ENCODE measurements around the gene CDH9.

The CDH9 gene, protein sequence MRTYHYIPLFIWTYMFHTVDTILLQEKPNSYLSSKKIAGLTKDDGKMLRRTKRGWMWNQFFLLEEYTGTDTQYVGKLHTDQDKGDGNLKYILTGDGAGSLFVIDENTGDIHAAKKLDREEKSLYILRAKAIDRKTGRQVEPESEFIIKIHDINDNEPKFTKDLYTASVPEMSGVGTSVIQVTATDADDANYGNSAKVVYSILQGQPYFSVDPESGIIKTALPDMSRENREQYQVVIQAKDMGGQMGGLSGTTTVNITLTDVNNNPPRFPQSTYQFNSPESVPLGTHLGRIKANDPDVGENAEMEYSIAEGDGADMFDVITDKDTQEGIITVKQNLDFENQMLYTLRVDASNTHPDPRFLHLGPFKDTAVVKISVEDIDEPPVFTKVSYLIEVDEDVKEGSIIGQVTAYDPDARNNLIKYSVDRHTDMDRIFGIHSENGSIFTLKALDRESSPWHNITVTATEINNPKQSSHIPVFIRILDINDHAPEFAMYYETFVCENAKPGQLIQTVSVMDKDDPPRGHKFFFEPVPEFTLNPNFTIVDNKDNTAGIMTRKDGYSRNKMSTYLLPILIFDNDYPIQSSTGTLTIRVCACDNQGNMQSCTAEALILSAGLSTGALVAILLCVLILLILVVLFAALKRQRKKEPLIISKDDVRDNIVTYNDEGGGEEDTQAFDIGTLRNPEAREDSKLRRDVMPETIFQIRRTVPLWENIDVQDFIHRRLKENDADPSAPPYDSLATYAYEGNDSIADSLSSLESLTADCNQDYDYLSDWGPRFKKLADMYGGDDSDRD

GRCh38 chr5:27038476-27038875 is at the start of gene CDH9:
Gene CDH9, minus strand, starts transcription at chr5:27038586. Its CDS starts 50,253 bp downstream, at chr5:26988333.
- no peak for TF ChIP-seq ZNF274 (IDR thresholded peaks at IDR 0.05; ENCODE audit: low read depth, low read length)
- H3K4me3 ChIP-seq (ENCODE audit: low read length), result no peak within 1 kb of the TSS

DNA sequence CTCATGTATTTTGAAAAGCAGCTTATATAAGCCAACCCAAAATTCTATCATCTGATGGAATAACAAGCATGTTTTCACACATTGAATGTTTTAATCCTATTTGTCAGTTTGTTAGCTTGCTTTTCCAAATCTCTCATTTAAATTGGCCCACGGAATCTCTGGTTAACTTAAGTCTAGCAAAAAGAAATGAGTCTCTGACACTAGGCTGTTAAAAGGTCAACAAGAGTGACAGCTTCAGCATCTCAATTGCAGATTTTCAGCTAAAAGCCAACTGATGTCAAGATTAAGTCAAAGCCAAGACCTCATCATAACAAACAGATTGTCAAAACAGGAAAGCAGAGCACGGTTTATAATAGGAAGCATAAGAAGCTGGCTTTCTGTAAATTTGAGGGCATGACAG is 49.4 kb upstream of the CDH9 start:
- no peak for TF ChIP-seq ZNF274 (IDR thresholded peaks at IDR 0.05; ENCODE audit: low read depth, low read length)
- no peak overlapping the region for H3K4me3 ChIP-seq (ENCODE audit: low read length)

DNA sequence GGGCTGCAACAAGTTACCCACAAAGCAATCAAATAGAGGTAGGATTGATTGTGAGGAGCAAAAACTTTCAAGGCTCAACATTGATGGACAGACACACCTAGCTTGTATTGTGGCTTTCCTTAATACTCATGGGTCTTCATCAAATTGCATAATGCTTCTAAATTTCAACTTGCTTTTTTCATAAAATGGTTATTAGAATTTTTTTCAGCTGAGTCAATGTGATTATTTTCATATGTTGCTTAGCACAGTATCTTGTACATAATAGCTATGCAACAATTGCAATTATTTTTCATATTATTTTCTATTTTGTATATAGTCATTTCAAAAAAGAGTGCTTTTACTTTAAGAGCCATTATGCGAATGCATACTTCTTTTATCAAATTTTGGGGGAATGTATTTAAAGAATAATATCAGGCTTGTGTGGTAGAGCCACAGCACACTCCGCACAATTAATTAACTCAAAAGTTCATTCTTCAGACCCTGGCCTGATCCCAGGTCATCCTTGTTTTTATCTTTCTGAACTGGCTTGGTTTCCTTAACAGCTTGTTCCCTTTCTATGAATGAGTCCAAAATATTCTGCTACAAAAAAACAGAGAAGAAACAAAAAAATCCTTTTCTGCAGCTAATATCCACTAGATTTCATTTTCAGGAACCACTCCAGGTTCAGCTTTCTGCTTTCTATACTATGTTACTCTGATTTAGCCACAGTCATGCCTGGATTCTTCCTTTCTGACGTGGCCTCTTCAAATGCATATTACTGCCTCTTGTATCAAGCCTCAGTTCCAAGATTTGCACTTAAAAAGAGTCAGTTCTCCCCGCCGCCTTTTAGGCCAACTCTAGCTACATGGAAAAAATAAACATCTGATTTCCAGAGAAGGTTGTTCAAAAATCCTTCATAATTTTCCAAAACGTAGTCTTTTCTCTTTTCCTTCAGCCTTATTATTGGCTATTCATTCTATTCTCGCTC is 45.3 kb upstream of the CDH9 start:
- TF ChIP-seq ZNF274 (IDR thresholded peaks at IDR 0.05; ENCODE audit: low read depth, low read length), result no peak
- no peak overlapping the region for H3K4me3 ChIP-seq (ENCODE audit: low read length)

- no peak for TF ChIP-seq ZNF274 (IDR thresholded peaks at IDR 0.05; ENCODE audit: low read depth, low read length)
- H3K4me3 ChIP-seq (ENCODE audit: low read length), result no peak overlapping the region
These were observed 41.8 kb upstream of the CDH9 start for GRCh38 chr5:27080147-27080546.

DNA sequence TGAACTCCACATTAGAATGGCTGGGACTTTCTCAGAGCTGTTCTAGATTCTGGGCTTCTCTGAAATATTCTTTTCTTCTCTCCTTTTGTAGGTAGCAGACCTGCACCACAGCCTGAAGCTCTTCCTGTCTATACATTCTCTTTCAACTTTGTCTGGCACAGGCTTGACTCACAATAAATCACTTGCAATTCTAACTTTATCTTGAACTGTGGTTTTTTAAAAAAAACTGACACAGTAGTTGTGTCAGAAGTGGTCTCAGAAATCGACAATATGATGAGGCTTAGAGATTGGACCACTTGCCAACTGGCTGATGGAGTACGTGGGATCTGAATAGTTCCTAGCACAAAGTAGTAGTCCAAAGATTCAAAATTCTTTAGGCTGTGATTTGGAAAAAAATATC is 24.1 kb upstream of the CDH9 start:
- TF ChIP-seq ZNF274 (IDR thresholded peaks at IDR 0.05; ENCODE audit: low read depth, low read length), result no peak
- H3K4me3 ChIP-seq (ENCODE audit: low read length), result no peak overlapping the region

DNA sequence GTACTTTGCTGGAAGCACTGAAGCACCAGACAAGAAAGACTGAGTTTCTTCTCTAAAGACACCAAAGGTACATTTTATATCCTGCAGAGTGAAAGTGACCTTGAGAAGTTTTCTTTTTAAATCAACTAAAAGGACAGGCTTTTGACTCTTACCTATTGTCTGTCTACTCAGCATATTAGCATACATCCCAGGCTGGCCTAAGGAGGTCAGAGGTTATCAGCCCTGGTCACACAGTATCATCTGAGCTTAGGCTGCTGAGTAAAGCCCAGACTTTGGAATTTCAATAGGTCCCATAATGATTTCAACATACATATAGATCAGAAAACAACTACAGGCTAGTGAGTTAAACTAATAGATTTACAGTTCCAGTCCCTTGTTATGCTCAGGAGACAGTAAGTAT is 10.1 kb upstream of the CDH9 start:
- H3K4me3 ChIP-seq (ENCODE audit: low read length), result no peak overlapping the region
- no peak for TF ChIP-seq ZNF274 (IDR thresholded peaks at IDR 0.05; ENCODE audit: low read depth, low read length)

DNA sequence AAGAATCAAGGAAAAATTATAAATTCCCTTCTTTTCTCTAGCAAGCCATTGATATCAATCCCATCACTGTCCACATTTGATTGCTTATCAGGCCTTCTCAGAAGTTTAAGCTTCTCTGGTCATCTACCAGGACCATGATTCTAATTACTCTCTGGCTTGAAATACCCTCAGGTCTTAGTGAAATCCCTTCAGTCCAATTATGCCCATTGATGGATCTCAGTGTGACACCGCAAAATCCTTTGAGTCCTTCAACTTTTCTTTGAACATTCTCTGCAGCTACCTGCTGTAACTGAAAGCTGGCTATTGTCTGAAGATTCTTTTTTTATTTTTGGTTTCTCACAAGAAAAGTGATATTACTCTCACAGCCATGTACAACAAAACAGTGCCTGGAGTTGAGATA is 3.0 kb upstream of the CDH9 start:
- no peak overlapping the region for H3K4me3 ChIP-seq (ENCODE audit: low read length)
- no peak for TF ChIP-seq ZNF274 (IDR thresholded peaks at IDR 0.05; ENCODE audit: low read depth, low read length)

- TF ChIP-seq ZNF274 (IDR thresholded peaks at IDR 0.05; ENCODE audit: low read depth, low read length), result no peak
These were observed 3.8 kb downstream of the CDH9 start for GRCh38 chr5:27034565-27034964.

DNA sequence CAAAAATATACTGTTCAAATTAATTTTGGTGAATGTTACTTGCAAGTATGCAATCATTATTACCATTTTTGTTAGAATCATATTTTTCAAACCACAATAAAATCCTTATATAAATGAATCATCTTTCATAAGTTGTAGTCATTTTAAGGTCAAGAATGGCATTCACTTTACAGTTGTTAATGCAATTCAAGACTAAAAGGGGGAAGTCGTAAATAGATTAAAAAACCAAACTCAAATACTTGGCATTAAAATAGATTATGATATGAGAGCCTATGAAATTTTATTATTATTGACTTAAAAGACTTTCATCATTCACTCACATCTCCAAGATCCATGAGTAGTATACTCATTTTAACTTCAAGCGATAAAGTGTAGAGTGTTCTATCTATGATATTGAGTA is 11.6 kb downstream of the CDH9 start:
- no peak for TF ChIP-seq ZNF274 (IDR thresholded peaks at IDR 0.05; ENCODE audit: low read depth, low read length)
- no peak overlapping the region for H3K4me3 ChIP-seq (ENCODE audit: low read length)

More at GRCh38 chr5:27034565-27034964, 3.8 kb downstream of the CDH9 start:
- H3K4me3 ChIP-seq (ENCODE audit: low read length), result no peak overlapping the region

- H3K4me3 ChIP-seq (ENCODE audit: low read length), result no peak overlapping the region
- TF ChIP-seq ZNF274 (IDR thresholded peaks at IDR 0.05; ENCODE audit: low read depth, low read length), result no peak
These were observed 12.3 kb downstream of the CDH9 start for GRCh38 chr5:27026063-27026462.

GRCh38 chr5:27021471-27021870 is 16.9 kb downstream of the CDH9 start:
- TF ChIP-seq ZNF274 (IDR thresholded peaks at IDR 0.05; ENCODE audit: low read depth, low read length), result no peak
- H3K4me3 ChIP-seq (ENCODE audit: low read length), result no peak overlapping the region

- no peak overlapping the region for H3K4me3 ChIP-seq (ENCODE audit: low read length)
- TF ChIP-seq ZNF274 (IDR thresholded peaks at IDR 0.05; ENCODE audit: low read depth, low read length), result no peak
These were observed 17.4 kb downstream of the CDH9 start for GRCh38 chr5:27020973-27021372.

DNA sequence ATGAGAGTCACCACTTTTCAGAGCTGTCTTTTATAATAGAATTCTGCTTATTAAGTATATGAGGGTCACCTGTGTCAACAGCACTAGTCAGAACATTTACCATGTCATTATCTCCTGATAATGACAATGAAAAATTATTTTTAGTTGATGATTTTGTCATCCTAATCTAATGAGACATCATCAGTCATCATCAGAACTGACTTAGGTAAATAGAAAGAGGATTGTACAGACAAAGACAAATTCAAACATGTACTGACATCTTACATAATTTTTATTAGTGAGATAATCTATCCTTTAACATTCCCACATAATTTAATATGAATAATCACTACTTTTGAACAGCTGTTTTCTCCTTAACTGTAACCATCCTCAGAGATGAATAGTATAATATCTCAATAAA is 22.6 kb downstream of the CDH9 start:
- no peak for TF ChIP-seq ZNF274 (IDR thresholded peaks at IDR 0.05; ENCODE audit: low read depth, low read length)
- no peak overlapping the region for H3K4me3 ChIP-seq (ENCODE audit: low read length)

GRCh38 chr5:27011274-27011673 is 27.1 kb downstream of the CDH9 start:
- no peak overlapping the region for H3K4me3 ChIP-seq (ENCODE audit: low read length)
- TF ChIP-seq ZNF274 (IDR thresholded peaks at IDR 0.05; ENCODE audit: low read depth, low read length), result no peak

Measured in GM08714 (cell line).